ENCODE results near the gene PHF11. TPM values are rescaled to one million over a fixed set of nuclear protein-coding genes. Genes with fewer than 3 reads are reported as not detected.
"Not testable (repeated sequence)": the region's sequence is repeated elsewhere in the genome, so short reads cannot be mapped to it uniquely, and the experiment has no call there.

PHF11 gene
- total RNA-seq, 2 donors from 2014 or later: 20.6 to 25.4 TPM

DNA sequence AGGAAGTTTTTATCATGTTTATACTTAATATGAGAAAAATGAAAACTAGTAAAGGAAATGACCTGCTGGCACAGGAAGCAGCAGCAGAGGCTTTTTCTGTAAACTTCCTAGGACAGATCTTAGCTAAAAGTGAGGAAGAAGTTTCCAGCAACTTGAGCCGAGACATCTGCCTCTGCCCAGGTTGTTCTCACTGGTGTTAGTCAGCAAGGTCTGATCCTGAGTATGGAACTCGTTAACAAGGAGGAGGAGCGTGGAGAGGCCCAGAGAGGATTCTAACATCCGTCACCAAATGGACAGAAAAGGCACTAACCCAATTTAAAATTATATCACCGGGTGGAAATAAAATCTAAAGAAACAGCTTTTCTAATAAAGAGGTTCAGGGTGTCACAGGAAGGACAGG is 43.6 kb downstream of the PHF11 start:
- no peak for ATAC-seq
- intact Hi-C loops (cut with DNase I): no loop called here

GRCh38 chr13:49539746-49540145 is 44.0 kb downstream of the PHF11 start:
- intact Hi-C loops (cut with DNase I): no loop called here
- ATAC-seq (no peak), DNase-seq (no peak)

More for the DNA sequence above, 43.6 kb downstream of the PHF11 start:
- DNase-seq: no peak

DNA sequence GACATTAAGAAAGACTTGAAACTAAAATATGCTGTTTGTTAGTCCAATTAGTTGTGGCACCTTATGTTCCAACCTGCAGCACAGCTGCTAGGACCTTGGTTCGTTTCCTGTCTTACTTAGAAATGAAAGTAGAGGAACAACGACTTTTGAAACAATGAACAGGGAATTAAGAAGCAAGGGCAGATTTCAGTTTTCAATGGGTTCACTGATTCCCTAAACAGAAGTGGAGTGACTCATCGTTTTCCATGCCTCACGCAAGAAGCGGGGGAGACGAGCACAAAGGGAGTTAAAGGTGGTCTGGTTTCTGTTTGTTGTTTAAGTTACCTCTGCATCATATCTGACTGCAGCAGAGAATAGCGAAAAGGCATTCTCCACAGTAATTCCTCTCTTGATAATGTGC is 44.8 kb downstream of the PHF11 start:
- ATAC-seq: no peak
- DNase-seq: no peak
- intact Hi-C loops (cut with DNase I): no loop called here

GRCh38 chr13:49543656-49544055 is 47.9 kb downstream of the PHF11 start:
- intact Hi-C loops (cut with DNase I): no loop called here
- ATAC-seq (no peak), DNase-seq (no peak)

GRCh38 chr13:49545661-49546060 is 49.9 kb downstream of the PHF11 start:
- ATAC-seq (no peak), DNase-seq (no peak)
- intact Hi-C loops (cut with DNase I): no loop called here

DNA sequence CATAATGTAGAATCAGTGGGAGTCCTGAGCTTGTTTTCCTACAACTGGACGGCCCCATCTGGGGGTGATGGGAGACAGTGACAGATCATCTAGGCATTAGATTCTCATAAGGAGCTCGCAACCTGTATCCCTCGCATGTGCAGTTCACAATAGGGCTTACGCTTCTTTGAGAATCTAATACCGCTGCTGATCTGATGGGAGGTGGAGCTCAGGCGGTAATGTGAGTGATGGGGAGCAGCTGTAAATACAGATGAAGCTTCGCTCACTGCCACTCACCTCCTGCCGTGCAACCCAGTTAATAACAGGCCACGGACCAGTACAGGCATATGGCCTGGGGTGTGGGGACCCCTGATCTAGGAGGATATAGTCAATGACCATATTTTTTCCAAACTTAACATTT is 50.8 kb downstream of the PHF11 start:
- DNase-seq: no peak
- no peak for ATAC-seq
- intact Hi-C loops (cut with DNase I): no loop called here

GRCh38 chr13:49549289-49549688 is 53.5 kb downstream of the PHF11 start:
- DNase-seq: no peak
- no peak for ATAC-seq
- intact Hi-C loops (cut with DNase I): no loop called here

DNA sequence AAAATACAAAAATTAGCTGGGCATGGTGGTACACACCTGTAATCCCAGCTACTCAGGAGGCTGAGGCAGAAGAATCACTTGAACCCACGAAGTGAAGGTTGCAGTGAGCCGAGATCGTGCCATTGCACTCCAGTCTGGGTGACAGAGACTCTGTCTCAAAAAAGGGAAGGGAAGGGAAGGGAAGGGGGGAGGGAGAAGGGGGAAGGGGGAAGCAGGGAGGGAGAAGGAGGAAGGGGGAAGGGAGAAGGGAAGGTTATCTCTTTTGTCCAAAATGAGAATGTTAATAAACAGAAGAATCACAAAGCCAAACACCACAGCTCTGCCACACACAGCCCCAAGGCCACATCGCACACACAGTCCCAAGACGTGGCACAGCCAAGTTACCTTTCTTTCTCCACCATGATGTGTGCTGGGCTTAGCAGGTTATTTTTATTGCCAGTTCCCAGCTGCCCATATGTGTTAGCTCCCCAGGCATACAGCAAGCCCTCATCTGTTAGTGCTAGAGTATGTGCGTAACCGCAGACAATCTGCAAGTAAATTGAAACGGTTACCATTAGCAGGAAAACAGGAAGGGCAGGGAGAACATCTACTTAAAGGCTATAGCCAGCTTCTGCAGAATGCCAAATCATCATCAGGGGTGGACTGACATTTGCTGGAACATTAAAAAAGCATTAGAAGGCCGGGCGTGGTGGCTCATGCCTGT is 55.3 kb downstream of the PHF11 start:
- ATAC-seq (peak in 1 of 2 donors; percentile 34), DNase-seq (no peak)
- intact Hi-C loops (cut with DNase I): no loop called here

- ATAC-seq: no peak
- intact Hi-C loops (cut with DNase I): no loop called here
- DNase-seq: no peak
These were observed 58.1 kb downstream of the PHF11 start for GRCh38 chr13:49553888-49554287.

DNA sequence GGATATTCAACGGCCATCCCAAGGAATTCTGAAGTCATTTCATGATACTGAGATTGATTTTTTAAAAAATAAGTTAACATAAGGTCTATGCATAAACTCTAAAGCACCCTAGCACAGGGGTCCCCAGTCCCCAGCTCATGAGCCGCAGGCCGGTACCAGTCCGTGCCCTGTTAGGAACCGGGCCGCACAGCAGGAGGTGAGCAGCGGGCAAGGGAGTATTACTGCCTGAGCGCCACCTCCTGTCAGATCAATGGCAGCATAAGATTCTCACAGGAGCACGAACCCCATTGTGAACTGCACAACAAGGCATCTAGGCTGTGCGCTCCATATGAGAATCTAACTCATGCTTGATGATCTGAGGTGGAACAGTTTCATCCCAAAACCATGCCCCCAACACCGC is 58.6 kb downstream of the PHF11 start:
- intact Hi-C loops (cut with DNase I): no loop called here
- DNase-seq: no peak
- ATAC-seq: no peak

GRCh38 chr13:49559006-49559405 is 63.3 kb downstream of the PHF11 start:
- DNase-seq (no peak), ATAC-seq (no peak)
- intact Hi-C loops (cut with DNase I): no loop called here

- intact Hi-C loops (cut with DNase I): no loop called here
- ATAC-seq: peak; percentile 56 to 61
- peak; percentile 36 for DNase-seq
These were observed 64.7 kb downstream of the PHF11 start for GRCh38 chr13:49560270-49561061.

DNA sequence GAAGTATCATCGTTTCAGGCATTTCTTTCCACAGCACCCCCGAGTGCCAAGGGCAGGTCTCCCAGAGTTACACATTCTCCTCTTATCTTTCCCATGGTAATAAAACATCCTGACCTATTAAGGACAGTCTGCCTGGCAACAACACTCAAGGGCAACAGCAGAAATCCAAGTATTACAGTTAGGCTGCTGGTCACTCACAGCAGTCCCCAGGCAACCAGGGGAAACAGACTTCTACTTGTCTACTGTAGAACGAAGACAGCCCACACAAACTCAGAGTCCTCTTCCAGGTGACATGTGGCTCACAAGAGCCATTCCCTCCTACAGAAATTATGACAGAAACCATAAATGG is 65.3 kb downstream of the PHF11 start:
- intact Hi-C loops (cut with DNase I): no loop called here
- ATAC-seq: peak; percentile 83 to 95
- peak; percentile 27 for DNase-seq

DNA sequence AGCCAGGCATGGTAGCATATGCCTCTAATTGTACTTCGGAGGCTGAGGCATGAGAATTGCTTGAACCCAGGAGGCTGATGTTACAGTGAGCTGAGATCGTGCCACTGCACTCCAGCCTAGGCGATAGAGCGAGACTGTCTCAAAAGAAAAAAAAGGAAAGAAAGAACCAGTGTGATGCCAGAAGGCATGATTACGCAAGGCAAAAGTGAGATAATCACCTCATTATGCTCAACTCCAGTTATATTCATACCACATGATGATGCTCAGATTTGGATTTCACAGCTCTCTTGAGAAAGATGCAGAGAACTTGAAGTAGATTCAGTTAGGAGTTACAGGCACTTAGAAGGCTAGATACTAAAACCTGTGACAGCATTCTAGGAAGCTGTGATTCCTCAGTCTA is 67.8 kb downstream of the PHF11 start:
- intact Hi-C loops (cut with DNase I): no loop called here
- ATAC-seq: no peak
- no peak for DNase-seq

DNA sequence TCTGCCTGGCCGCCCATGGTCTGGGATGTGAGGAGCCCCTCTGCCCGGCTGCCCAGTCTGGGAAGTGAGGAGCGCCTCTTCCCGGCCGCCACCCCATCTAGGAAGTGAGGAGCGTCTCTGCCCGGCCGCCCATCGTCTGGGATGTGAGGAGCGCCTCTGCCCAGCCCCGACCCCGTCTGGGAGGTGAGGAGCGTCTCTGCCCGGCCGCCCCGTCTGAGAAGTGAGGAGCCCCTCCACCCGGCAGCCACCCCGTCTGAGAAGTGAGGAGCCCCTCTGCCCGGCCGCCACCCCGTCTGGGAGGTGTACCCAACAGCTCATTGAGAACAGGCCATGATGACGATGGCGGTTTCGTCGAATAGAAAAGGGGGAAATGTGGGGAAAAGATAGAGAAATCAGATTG is 69.7 kb downstream of the PHF11 start:
- DNase-seq; intact Hi-C loops (cut with DNase I); ATAC-seq: not testable (repeated sequence)

GRCh38 chr13:49566461-49566860 is 70.7 kb downstream of the PHF11 start:
- ATAC-seq: no peak
- DNase-seq: no peak
- intact Hi-C loops (cut with DNase I): no loop called here

GRCh38 chr13:49567491-49567890 is 71.7 kb downstream of the PHF11 start:
- DNase-seq: no peak
- ATAC-seq: no peak
- intact Hi-C loops (cut with DNase I): no loop called here

DNA sequence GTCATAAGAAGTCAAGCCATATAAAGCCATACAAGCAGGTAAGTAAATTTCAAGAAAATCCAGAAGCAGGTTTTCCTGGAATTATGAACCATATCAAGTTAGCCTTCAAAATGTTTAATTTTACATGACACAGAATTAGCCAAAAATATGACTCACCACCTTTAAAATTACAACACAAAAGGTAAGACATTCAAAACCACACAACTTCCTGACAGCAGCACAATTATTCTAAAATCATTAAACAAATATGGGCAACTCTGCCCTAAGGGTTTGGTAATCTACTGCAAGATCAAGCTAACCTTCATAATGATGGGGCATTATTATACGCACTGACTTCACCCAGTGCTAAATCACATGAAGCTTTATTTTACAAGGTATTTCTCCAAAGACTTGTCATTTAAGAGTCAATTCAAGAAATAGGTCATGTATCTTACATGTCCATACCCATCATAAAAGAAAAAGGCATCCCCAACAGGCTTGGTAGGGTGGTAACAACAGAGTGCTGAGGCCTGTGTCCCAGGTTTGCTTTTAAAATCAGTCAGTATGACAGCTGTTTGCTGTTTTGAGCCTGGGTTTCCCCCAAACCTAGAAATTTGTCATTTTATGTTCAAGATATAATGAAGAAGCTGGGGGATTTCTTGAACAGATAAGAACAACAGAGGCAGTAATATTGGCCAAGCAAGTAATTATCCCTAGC is 74.4 kb downstream of the PHF11 start:
- intact Hi-C loops (cut with DNase I): no loop called here
- DNase-seq: no peak
- no peak for ATAC-seq

GRCh38 chr13:49571299-49572240 is 75.8 kb downstream of the PHF11 start:
- DNase-seq: no peak
- intact Hi-C loops (cut with DNase I): no loop called here
- no peak for ATAC-seq
